Subcutaneous abdominal adipose tissue (tissue), 5 donors: Measurements from ENCODE around the gene AP5S1.
"Not testable (repeated sequence)": the region's sequence is repeated elsewhere in the genome, so short reads cannot be mapped to it uniquely, and the experiment has no call there.

Source experiments
- H3K27ac ChIP-seq: one replicate; pipeline ENCODE4 v1.7.0; 2013; ENCODE audit warnings: low read depth, mild to moderate bottlenecking, inconsistent platforms, low read length, moderate library complexity
- H3K27me3 ChIP-seq, 5 donors: one replicate each; pipeline ENCODE4 v1.7.0; 2013; ENCODE audit warnings: low read length in 5 of 5, inconsistent platforms in 1 of 5; ENCODE audit not compliant: control insufficient read depth in 5 of 5, insufficient read depth in 4 of 5
- H3K36me3 ChIP-seq, 5 donors: one replicate each; pipeline ENCODE4 v1.7.0; 2013; ENCODE audit warnings: low read length in 5 of 5; ENCODE audit not compliant: control insufficient read depth in 5 of 5, insufficient read depth in 5 of 5
- H3K4me1 ChIP-seq, 5 donors: one replicate each; pipeline ENCODE4 v1.7.0; 2013; ENCODE audit warnings: low read length in 5 of 5, mild to moderate bottlenecking in 3 of 5, moderate library complexity in 1 of 5; ENCODE audit not compliant: control insufficient read depth in 5 of 5, insufficient read depth in 5 of 5
- H3K4me3 ChIP-seq, 5 donors: one replicate each; pipeline ENCODE4 v1.7.0; 2013; ENCODE audit warnings: low read length in 5 of 5, low read depth in 1 of 5
- H3K9ac ChIP-seq, 5 donors: one replicate each; pipeline ENCODE4 v1.7.0; 2013; ENCODE audit warnings: low read length in 5 of 5, mild to moderate bottlenecking in 4 of 5, moderate library complexity in 3 of 5
- H3K9me3 ChIP-seq, 5 donors: one replicate each; pipeline ENCODE4 v1.7.0; 2013; ENCODE audit warnings: low read length in 5 of 5; ENCODE audit not compliant: control insufficient read depth in 5 of 5
- donor health status: healthy.
- donor health status: healthy.
- donor health status: healthy.
- donor health status: healthy.
- donor health status: healthy.

Gene AP5S1

GRCh38 chr20:3789201-3789600 is 31.1 kb upstream of the AP5S1 start:
- H3K9ac ChIP-seq, H3K4me3 ChIP-seq, H3K27ac ChIP-seq, H3K9me3 ChIP-seq, H3K36me3 ChIP-seq, H3K27me3 ChIP-seq: not testable (repeated sequence)
- peaks cover 4 to 28% (median 24%) of the 10 kb centered on the region in 5 donors for H3K4me1 ChIP-seq

- not testable (repeated sequence) for H3K27me3 ChIP-seq, H3K4me3 ChIP-seq, H3K36me3 ChIP-seq, H3K9me3 ChIP-seq, H3K27ac ChIP-seq, H3K9ac ChIP-seq
- peaks cover 0 to 35% (median 17%) of the 10 kb centered on the region in 5 donors for H3K4me1 ChIP-seq
Observed at GRCh38 chr20:3794168-3794567, 26.2 kb upstream of the AP5S1 start.

- Histone ChIP-seq H3K9me3 (no peaks in the 10 kb centered on the region), H3K4me3 (peak overlapping the region; percentile 71 to 90 (median 78)), H3K27me3 (no peaks in the 10 kb centered on the region), H3K4me1 (peaks cover 0 to 36% (median 17%) of the 10 kb centered on the region in 5 donors), H3K9ac (peak overlapping the region in 3 of 5 donors; percentile 77 to 94 (median 85)), H3K27ac (peak overlapping the region; percentile 88), H3K36me3 (peaks cover 0 to 6% (median 3%) of the 10 kb centered on the region in 5 donors)
Observed at GRCh38 chr20:3794701-3795420, 25.5 kb upstream of the AP5S1 start.

- Histone ChIP-seq H3K9ac (peak within 1 kb of the TSS in 4 of 5 donors; percentile 77 to 94 (median 88)), H3K36me3 (peaks cover 0 to 13% (median 8%) of the 10 kb centered on the region in 5 donors), H3K4me3 (peak within 1 kb of the TSS; percentile 71 to 90 (median 78)), H3K27ac (peak within 1 kb of the TSS; percentile 88), H3K4me1 (peaks cover 0 to 36% (median 17%) of the 10 kb centered on the region in 5 donors), H3K27me3 (no peaks in the 10 kb centered on the region), H3K9me3 (no peaks in the 10 kb centered on the region)
Observed at GRCh38 chr20:3795511-3796468, 24.6 kb upstream of the AP5S1 start, which contains the start of gene CDC25B. Gene CDC25B (plus strand): TSS chr20:3796310. CDS start chr20:3796532, 222 bp downstream.

GRCh38 chr20:3796477-3797225 is 23.7 kb upstream of the AP5S1 start:
- Histone ChIP-seq H3K4me1 (peaks cover 0 to 36% (median 17%) of the 10 kb centered on the region in 5 donors), H3K27ac (no peak overlapping the region), H3K27me3 (no peaks in the 10 kb centered on the region), H3K36me3 (peaks cover 0 to 22% (median 16%) of the 10 kb centered on the region in 5 donors), H3K4me3 (peak overlapping the region; percentile 48 to 90 (median 63)), H3K9ac (peak overlapping the region in 2 of 5 donors; percentile 39 to 59), H3K9me3 (no peaks in the 10 kb centered on the region)

- no peaks in the 10 kb centered on the region for H3K27me3 ChIP-seq
- H3K4me3 ChIP-seq = peak overlapping the region in 2 of 5 donors; percentile 78 to 90
- H3K4me1 ChIP-seq = peaks cover 0 to 36% (median 18%) of the 10 kb centered on the region in 5 donors
- H3K36me3 ChIP-seq = peaks cover 0 to 27% (median 21%) of the 10 kb centered on the region in 5 donors
- H3K9ac ChIP-seq = peak overlapping the region in 2 of 5 donors; percentile 19 to 59
- no peaks in the 10 kb centered on the region for H3K9me3 ChIP-seq
- no peak overlapping the region for H3K27ac ChIP-seq
Observed at GRCh38 chr20:3797226-3797545, 23.2 kb upstream of the AP5S1 start.

GRCh38 chr20:3797592-3798372 is 22.6 kb upstream of the AP5S1 start:
- Histone ChIP-seq H3K36me3 (peaks cover 0 to 32% (median 25%) of the 10 kb centered on the region in 5 donors), H3K9ac (peak overlapping the region in 2 of 5 donors; percentile 19 to 59), H3K4me3 (peak overlapping the region in 1 of 5 donors; percentile 78)

GRCh38 chr20:3798373-3798768 is 22.0 kb upstream of the AP5S1 start:
- no peaks in the 10 kb centered on the region for H3K9me3 ChIP-seq
- H3K27ac ChIP-seq = no peak overlapping the region
- no peak overlapping the region for H3K9ac ChIP-seq
- no peaks in the 10 kb centered on the region for H3K27me3 ChIP-seq
- no peak overlapping the region for H3K4me3 ChIP-seq
- peaks cover 0 to 38% (median 31%) of the 10 kb centered on the region in 5 donors for H3K36me3 ChIP-seq
- peaks cover 2 to 48% (median 24%) of the 10 kb centered on the region in 5 donors for H3K4me1 ChIP-seq

More at GRCh38 chr20:3797592-3798372, 22.6 kb upstream of the AP5S1 start:
- Histone ChIP-seq H3K9me3 (no peaks in the 10 kb centered on the region), H3K27ac (no peak overlapping the region), H3K4me1 (peaks cover 2 to 42% (median 24%) of the 10 kb centered on the region in 5 donors), H3K27me3 (no peaks in the 10 kb centered on the region)

- Histone ChIP-seq H3K36me3 (peaks cover 0 to 43% (median 36%) of the 10 kb centered on the region in 5 donors), H3K9ac (no peak overlapping the region), H3K9me3 (no peaks in the 10 kb centered on the region), H3K27me3 (no peaks in the 10 kb centered on the region), H3K4me1 (peaks cover 2 to 49% (median 24%) of the 10 kb centered on the region in 5 donors), H3K27ac (no peak overlapping the region), H3K4me3 (no peak overlapping the region)
Observed at GRCh38 chr20:3798908-3799248, 21.5 kb upstream of the AP5S1 start.
